Upper lobe of right lung (tissue), 1 donor: ENCODE data around the gene DCC. TPM values are rescaled to one million over a fixed set of nuclear protein-coding genes. Genes with fewer than 3 reads are reported as not detected.

Experiments used
- ATAC-seq: fragments of 200-7000 bp; cut with Tn5 transposase; one replicate; pipeline ENCODE4 v1.9.1; 2020; ENCODE audit warnings: mild to moderate bottlenecking, moderate library complexity
- DNase-seq: peaks from one replicate; pipeline ENCODE4 v3.0.0-alpha.2; 2020
- H3K27ac ChIP-seq: fragments of 200-600 bp; one replicate; pipeline ENCODE4 v1.8.0; 2022
- H3K27me3 ChIP-seq: fragments of 200-600 bp; one replicate; pipeline ENCODE4 v1.8.0; 2022; ENCODE audit warnings: mild to moderate bottlenecking
- H3K36me3 ChIP-seq: fragments of 200-600 bp; one replicate; pipeline ENCODE4 v1.8.0; 2022
- H3K4me1 ChIP-seq: fragments of 200-600 bp; one replicate; pipeline ENCODE4 v1.8.0; 2022
- H3K4me3 ChIP-seq: fragments of 200-600 bp; one replicate; pipeline ENCODE4 v1.8.0; 2022; ENCODE audit warnings: mild to moderate bottlenecking
- H3K9me3 ChIP-seq: fragments of 200-600 bp; one replicate; pipeline ENCODE4 v1.8.0; 2022
- intact Hi-C: fragments of 100-400 bp; cut with DNase I; formaldehyde crosslinking; loops from one replicate; pipeline ENCODE4 v1.11.0; 2022
- total RNA-seq: library from RNA; stranded (reverse); fragmentation: NEBNext Ultra II Directional; extraction: Animal tissue kit (Norgen Biotek cat#: 25700); gene quantifications from one replicate; pipeline ENCODE4 v1.2.1, GENCODE V29; 2021
- TF ChIP-seq, protein P1 (sequence below): fragments of 200-600 bp; IDR thresholded peaks from one replicate; pipeline ENCODE4 v1.8.0; 2022; ENCODE audit warnings: antibody characterized with exemption
- donor health status: DM: no; HTN: yes; CAD: no; lungs with severe emphysema.

Gene DCC
- total RNA-seq, 1 donor from 2014 or later: 7.1 TPM

GRCh38 chr18:53385889-53386288 lies 1045.9 kb downstream of the DCC start:
- DNase-seq (no peak), ATAC-seq (no peak)
- TF ChIP-seq, protein P1, sequence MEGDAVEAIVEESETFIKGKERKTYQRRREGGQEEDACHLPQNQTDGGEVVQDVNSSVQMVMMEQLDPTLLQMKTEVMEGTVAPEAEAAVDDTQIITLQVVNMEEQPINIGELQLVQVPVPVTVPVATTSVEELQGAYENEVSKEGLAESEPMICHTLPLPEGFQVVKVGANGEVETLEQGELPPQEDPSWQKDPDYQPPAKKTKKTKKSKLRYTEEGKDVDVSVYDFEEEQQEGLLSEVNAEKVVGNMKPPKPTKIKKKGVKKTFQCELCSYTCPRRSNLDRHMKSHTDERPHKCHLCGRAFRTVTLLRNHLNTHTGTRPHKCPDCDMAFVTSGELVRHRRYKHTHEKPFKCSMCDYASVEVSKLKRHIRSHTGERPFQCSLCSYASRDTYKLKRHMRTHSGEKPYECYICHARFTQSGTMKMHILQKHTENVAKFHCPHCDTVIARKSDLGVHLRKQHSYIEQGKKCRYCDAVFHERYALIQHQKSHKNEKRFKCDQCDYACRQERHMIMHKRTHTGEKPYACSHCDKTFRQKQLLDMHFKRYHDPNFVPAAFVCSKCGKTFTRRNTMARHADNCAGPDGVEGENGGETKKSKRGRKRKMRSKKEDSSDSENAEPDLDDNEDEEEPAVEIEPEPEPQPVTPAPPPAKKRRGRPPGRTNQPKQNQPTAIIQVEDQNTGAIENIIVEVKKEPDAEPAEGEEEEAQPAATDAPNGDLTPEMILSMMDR: no peak
- Histone ChIP-seq H3K9me3 (no peaks in the 10 kb centered on the region), H3K4me3 (no peak overlapping the region), H3K36me3 (no peaks in the 10 kb centered on the region), H3K4me1 (no peaks in the 10 kb centered on the region), H3K27me3 (no peaks in the 10 kb centered on the region), H3K27ac (no peak overlapping the region)
- intact Hi-C loops: no loop called here

- Histone ChIP-seq H3K27me3 (no peaks in the 10 kb centered on the region), H3K4me3 (no peak overlapping the region), H3K4me1 (no peaks in the 10 kb centered on the region), H3K36me3 (no peaks in the 10 kb centered on the region), H3K27ac (no peak overlapping the region), H3K9me3 (no peaks in the 10 kb centered on the region)
- ATAC-seq: no peak
- intact Hi-C loops: no loop called here
- DNase-seq: no peak
- TF ChIP-seq, protein P1: no peak
Observed at GRCh38 chr18:53387581-53387980, 1047.6 kb downstream of the DCC start.

- TF ChIP-seq, protein P1: no peak
- Histone ChIP-seq H3K27ac (no peak overlapping the region), H3K9me3 (no peaks in the 10 kb centered on the region), H3K36me3 (no peaks in the 10 kb centered on the region), H3K27me3 (no peaks in the 10 kb centered on the region), H3K4me1 (no peaks in the 10 kb centered on the region), H3K4me3 (no peak overlapping the region)
- ATAC-seq (no peak), DNase-seq (no peak)
- intact Hi-C loops: no loop called here
Observed at GRCh38 chr18:53402670-53403069, 1062.7 kb downstream of the DCC start.

GRCh38 chr18:53408271-53408670 lies 1068.3 kb downstream of the DCC start:
- intact Hi-C loops: no loop called here
- H3K36me3 ChIP-seq: no peaks in the 10 kb centered on the region

GRCh38 chr18:53411511-53411910 lies 1071.5 kb downstream of the DCC start:
- no peak overlapping the region for H3K4me3 ChIP-seq
- TF ChIP-seq, protein P1: no peak
- intact Hi-C loops: no loop called here
- no peak for ATAC-seq
- H3K27me3 ChIP-seq: no peaks in the 10 kb centered on the region
- no peak for DNase-seq
- no peak overlapping the region for H3K27ac ChIP-seq
- H3K4me1 ChIP-seq: no peaks in the 10 kb centered on the region
- H3K36me3 ChIP-seq: no peaks in the 10 kb centered on the region
- no peaks in the 10 kb centered on the region for H3K9me3 ChIP-seq

More at GRCh38 chr18:53408271-53408670, 1068.3 kb downstream of the DCC start:
- no peak for DNase-seq
- H3K9me3 ChIP-seq: no peaks in the 10 kb centered on the region
- no peak for ATAC-seq
- no peaks in the 10 kb centered on the region for H3K27me3 ChIP-seq
- H3K4me3 ChIP-seq: no peak overlapping the region
- H3K27ac ChIP-seq: no peak overlapping the region
- TF ChIP-seq, protein P1: no peak
- no peaks in the 10 kb centered on the region for H3K4me1 ChIP-seq

DNA sequence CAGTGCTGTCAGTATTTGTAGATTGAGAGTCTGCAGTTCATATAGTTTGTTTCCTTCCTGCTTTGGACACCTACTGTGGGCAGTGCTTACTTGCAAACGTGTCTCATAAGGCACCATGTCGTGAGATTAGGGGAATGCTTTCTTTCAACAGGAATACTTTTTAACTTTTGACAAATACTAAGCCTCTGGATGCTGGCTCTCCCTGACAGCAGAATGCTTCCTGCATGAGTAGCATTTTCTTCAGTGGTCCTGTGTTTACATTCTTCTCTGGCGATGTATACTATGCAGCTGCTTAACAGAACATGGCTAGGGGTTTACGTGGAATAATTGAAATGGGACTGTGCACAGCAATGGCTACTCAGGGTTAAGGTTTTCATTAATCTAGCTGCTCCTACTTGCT lies 1077.0 kb downstream of the DCC start:
- H3K27ac ChIP-seq: no peak overlapping the region
- H3K9me3 ChIP-seq: no peaks in the 10 kb centered on the region
- DNase-seq: no peak
- no peaks in the 10 kb centered on the region for H3K4me1 ChIP-seq
- no peaks in the 10 kb centered on the region for H3K27me3 ChIP-seq
- no peak for ATAC-seq
- no peak overlapping the region for H3K4me3 ChIP-seq
- no peaks in the 10 kb centered on the region for H3K36me3 ChIP-seq
- TF ChIP-seq, protein P1: no peak
- intact Hi-C loops: no loop called here
